ENCODE results near the gene SHROOM3. TPM values are rescaled to one million over a fixed set of nuclear protein-coding genes. Genes with fewer than 3 reads are reported as not detected.

Gene SHROOM3
- total RNA-seq, 1 experiment from 2014 or later = 27.6 TPM

- Histone ChIP-seq H3K18ac (ENCODE audit: insufficient read length, low read depth, low read length) (no peak overlapping the region), H3K4ac (ENCODE audit: low read depth, low read length) (no peak overlapping the region), H3K14ac (ENCODE audit: insufficient read depth, low read length) (no peak overlapping the region), H2AK5ac (ENCODE audit: insufficient read length, low read length) (no peak overlapping the region), H3K4me2 (ENCODE audit: insufficient read depth, insufficient read length, low read length) (no peak overlapping the region), H3K9ac (ENCODE audit: extremely low read depth, insufficient read length, low read length) (no peak overlapping the region), H3K27me3 (ENCODE audit: insufficient read depth, low read length) (no peaks in the 10 kb centered on the region), H4K91ac (ENCODE audit: insufficient read length, low read depth, low read length) (no peak overlapping the region), H3K79me1 (ENCODE audit: insufficient read depth, low read depth, low read length, poor library complexity, severe bottlenecking) (no peaks in the 10 kb centered on the region), H3K56ac (ENCODE audit: insufficient read length, low read depth, low read length) (no peak overlapping the region), H2BK15ac (ENCODE audit: low read depth, low read length) (no peak overlapping the region), H2BK5ac (ENCODE audit: insufficient read length, low read length) (no peak overlapping the region), H2BK12ac (ENCODE audit: insufficient read length, low read depth, low read length) (no peak overlapping the region), H3K79me2 (ENCODE audit: insufficient read depth, low read length) (no peaks in the 10 kb centered on the region), H3K27ac (ENCODE audit: insufficient read length, low read depth, low read length) (no peak overlapping the region), H4K20me1 (ENCODE audit: control insufficient read depth, insufficient read depth, insufficient read length) (no peaks in the 10 kb centered on the region), H3K4me1 (ENCODE audit: insufficient read depth, low read length) (no peaks in the 10 kb centered on the region), H3K23ac (ENCODE audit: insufficient read length, low read depth, low read length) (no peak overlapping the region), H2BK120ac (ENCODE audit: low read depth, low read length, poor library complexity, severe bottlenecking) (no peak overlapping the region), H4K5ac (ENCODE audit: insufficient read length, low read depth, low read length) (no peak overlapping the region), H2BK20ac (ENCODE audit: low read depth, low read length, poor library complexity, severe bottlenecking) (no peak overlapping the region), H2AFZ (ENCODE audit: low read length) (no peak overlapping the region), H3T11ph (ENCODE audit: low read length) (no peak overlapping the region), H4K8ac (replicated peaks; ENCODE audit: insufficient read length, low read depth, low read length) (no peak overlapping the region), H3K9me3 (ENCODE audit: control insufficient read depth, low read depth, low read length) (no peaks in the 10 kb centered on the region), H3K23me2 (ENCODE audit: insufficient read length, low read depth, low read length, poor library complexity, severe bottlenecking) (no peaks in the 10 kb centered on the region)
- TF ChIP-seq CTCF (conservative IDR thresholded peaks at IDR 0.05) = no peak
- Mint-ChIP-seq H3K27me3 (ENCODE audit: low read depth) (no peaks in the 10 kb centered on the region), H3K36me3 (ENCODE audit: insufficient read depth in 1 of 3, low read depth in 3 of 3) (peaks cover 36 to 67% (median 65%) of the 10 kb centered on the region in 3 experiments), H3K27ac (no peak overlapping the region), H3K4me1 (peaks cover 2 to 4% of the 10 kb centered on the region in 2 experiments; a peak in 3 of 4 replicates), H3K4me3 (no peak overlapping the region), H3K9me3 (no peaks in the 10 kb centered on the region; a peak in 1 of 5 replicates)
- WGBS (ENCODE audit: extremely low coverage, insufficient read length, low lambda C conversion rate) = no CpG with 5 or more reads among the region's 3 CpGs
- DNase-seq = no peak
Measured at GRCh38 chr4:76758996-76759395, 324.0 kb downstream of the SHROOM3 start.
